GM12873 (cell line): Measurements from ENCODE around the gene EIF5A2.

Experiments
- CTCF ChIP-seq: IDR thresholded peaks from 2 replicates; pipeline ENCODE4 v1.5.1; 2012; ENCODE audit warnings: low read depth, mild to moderate bottlenecking, moderate library complexity, low read length, control low read depth; ENCODE audit not compliant: insufficient read depth; ENCODE audit errors: missing control alignments

The EIF5A2 gene

GRCh38 chr3:170867143-170867937, 41.1 kb downstream of the EIF5A2 start:
- no peak for TF ChIP-seq CTCF

DNA sequence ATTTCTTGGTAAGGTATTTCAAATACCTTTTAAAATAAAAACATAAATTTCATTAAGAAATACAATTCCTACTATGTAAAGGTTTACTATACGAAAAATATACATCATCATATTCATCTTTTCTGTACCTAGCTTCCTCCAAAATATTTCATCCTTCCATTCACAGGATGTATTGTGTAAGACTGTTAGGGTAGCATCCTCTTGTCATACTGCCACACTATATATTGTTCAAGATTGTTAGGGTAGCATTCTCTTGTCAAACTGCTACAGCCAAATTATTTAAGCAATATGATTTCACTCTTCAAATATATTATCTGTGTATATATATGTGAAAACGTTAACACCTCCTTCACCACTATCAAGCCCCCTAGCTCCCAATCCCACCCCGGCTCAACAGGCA, 41.9 kb downstream of the EIF5A2 start:
- no peak for TF ChIP-seq CTCF

DNA sequence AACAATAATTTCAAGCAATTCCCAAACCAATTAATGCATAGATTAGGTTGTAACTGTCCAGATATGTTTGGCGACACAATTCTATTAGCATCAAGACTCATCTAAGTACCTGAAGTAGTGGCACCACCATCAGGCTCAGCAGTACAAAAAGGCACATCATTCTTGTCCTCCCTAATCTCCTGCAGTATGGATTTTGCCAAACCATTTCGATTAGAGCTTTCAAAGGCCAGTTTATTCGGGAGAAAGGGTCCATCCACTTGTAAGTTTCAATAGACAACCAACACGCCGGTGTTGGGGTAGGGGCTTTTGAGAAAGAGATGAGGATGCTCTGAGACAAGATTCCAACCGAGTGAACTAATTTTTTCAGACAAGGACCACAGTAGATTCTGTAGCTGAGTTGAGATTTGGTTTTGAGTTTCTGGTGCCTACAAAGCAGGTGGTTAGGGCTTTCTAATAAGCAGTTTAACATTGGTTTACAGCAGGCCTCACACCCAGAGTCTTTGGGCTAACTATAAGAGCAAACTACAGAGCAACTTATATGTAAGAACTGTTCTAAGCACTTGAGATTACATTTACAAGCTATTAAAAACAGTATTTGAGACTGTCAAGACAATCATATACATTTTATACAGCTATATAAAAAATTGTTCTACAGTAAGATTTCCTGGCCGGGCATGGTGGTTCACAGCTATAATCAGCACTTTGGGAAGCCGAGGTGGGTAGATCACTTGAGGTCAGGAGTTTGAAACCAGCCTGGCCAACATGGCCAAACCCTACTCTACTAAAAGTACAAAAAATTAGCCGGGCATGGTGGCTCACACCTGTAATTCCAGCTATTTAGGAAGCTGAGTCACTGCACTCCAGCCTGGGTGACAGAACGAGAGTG, 43.0 kb downstream of the EIF5A2 start:
- TF ChIP-seq CTCF, result no peak

DNA sequence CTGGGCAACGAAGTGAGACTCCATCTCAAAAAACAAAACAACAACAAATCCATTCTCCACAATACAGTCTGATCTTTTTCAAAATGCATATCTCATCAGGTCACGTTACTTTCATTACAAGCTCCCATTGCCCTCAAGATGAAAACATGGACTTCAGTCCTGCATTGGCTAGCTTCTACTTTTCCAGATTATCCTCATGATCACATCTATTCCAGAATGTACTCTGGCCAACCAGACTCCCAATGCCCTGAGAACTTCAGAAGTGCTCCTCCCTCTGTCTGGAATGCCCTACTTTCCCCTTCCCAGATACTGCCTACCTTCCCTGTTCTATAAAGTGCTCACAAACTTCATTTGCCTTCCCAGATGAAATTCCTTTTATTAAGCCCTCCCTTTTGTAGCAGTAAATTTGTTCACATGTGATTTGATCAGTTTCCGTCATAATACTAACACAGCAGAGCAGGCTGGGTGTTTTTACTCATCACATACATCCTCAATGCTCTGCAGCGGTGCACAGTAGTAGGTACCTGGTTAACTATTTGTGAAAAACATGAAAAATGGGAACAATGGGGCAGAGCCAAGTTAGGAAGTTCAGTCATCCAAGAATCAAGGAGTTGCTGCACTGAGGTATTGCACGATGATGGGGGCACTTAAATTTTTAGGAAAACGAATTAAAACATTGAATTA, 43.8 kb downstream of the EIF5A2 start:
- TF ChIP-seq CTCF, result no peak

DNA sequence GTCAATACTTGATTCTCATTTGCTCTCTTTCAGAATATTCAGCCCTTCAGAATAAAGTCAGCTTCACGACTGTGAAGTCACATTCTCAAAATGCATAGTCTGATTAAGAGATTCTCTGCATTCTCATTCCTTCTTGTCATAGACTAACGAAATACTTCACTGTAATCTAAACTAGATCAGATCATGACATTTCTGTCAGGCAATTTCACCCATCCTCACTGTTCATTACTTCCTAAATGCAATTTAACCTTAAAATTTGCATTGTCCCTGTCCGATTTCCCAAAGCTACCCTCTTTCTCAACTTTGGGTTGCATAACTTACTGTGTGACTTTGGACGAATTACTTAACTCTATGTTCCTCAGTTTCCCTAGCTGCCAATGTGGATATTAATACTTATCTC, 44.6 kb downstream of the EIF5A2 start:
- TF ChIP-seq CTCF, result no peak

DNA sequence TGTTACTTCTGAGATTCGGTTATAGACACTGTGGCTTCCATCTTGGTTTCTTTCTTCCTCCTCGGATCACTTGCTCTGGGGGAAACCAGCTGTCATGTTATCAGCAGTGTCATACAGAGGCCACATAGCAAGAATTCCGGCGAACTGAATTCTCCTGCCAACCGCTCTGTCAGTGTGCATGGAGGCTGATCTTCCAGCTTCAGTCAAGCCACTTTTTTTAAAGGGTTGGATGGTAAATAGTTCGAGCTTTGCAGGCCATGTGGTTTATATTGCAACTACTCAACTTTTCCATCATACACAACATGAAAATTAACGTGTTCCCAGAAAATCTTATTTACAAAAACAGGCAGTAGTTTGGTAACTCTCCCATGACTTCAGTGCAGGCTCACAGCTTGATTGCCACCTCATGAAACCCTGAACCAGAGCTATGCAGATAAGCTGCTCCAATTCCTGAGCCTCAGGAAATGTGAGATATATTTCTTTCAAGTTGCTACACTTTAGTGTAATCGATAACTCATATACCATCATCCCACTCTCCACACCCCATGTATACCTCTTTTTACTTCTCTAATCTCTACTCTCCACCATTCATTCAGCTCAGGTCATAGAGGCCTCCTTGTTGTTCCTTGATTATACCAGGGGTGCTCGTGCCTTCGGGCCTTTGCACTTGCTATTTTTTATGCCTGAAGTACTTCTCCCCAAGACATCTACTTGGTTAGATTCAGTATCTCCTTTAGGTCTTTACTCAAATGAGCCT, 45.6 kb downstream of the EIF5A2 start:
- no peak for TF ChIP-seq CTCF
